OCI-M1 (cell line): ENCODE data around the gene GTF2A2.
"Not testable (repeated sequence)": the region's sequence is repeated elsewhere in the genome, so short reads cannot be mapped to it uniquely, and the experiment has no call there.

ENCODE experiments used
- DNase-seq: peaks from one replicate; lab custom pipeline; 2025; lab: John Stamatoyannopoulos, UW

The GTF2A2 gene

DNA sequence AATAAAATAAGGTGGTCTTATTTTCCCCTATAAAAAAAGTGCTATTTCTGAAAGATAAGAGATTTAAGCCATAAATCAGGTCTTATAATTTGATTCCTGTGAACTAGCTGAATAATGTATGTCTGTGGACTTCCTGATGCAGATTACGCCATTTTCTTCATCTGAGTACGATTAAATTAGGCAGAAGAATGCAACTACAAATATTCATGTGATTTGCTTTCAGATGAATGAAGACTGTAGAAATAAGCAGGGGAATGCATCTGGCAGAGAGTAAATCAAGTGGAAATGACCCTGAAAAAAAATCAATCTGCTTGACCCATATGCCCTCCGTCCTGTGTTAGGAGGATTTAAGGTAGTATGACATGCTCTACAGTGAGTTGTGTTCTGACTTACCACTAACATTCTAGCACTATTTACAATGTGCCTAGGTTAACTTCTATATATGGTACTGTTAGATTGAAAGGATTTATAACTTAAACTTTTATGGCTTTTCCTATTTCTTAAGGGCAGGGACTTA, 17.1 kb upstream of the GTF2A2 start:
- DNase-seq: no peak

DNA sequence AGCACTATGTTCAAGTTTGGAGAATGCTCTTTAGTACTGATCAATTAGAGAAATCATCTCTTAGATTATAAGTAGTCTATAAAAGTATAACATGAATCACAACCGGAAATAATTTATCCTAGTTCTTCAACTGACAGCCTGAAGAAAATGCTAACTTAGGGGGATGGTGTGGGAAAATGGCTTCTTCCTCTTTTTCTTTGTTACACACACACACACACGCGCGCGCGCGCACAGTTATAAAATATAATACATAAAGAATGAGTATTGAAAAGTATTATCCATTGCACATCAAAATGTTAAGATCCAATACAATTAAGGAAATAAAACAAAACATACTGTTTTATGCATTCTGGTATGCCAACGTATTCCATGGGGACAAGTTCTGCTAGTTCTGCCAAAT, 11.2 kb upstream of the GTF2A2 start:
- no peak for DNase-seq

DNA sequence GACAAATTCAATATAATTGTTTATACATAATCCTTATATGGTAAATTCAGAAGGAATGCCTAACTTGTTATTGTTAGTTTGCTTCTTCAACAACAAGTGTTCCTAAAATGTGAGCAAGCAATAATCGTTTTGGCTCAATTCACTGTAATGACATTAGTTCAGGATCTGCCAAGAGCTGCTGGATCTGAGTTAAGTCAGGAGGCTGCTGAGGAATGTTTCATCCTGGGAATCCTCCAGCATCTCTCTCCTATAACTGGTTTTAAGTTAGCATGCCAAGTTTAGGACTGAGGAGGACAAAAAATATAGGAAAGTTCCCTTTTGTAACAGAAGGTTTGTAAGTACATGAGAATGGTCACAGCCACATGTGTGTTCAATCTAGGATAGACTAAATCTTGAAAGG, 4.9 kb upstream of the GTF2A2 start:
- no peak for DNase-seq

DNA sequence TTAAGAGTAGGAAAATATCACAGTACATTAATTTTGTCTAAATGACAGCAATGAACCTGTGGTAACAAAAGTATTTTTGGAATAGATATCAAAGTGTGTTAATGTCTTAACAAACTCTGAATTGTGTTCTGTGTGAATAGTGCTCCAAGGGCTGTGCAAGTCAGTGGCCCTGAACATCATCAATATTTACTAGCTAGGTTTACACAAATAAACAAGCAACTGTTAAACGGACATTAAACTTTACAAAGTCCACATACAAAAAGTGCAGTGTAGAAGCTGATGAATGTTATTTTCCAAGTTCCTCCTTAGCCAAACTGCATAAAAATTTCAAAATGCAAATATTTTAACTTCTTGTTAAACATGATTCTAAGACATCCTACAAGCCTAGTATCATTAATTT, 2.1 kb upstream of the GTF2A2 start:
- no peak for DNase-seq

DNA sequence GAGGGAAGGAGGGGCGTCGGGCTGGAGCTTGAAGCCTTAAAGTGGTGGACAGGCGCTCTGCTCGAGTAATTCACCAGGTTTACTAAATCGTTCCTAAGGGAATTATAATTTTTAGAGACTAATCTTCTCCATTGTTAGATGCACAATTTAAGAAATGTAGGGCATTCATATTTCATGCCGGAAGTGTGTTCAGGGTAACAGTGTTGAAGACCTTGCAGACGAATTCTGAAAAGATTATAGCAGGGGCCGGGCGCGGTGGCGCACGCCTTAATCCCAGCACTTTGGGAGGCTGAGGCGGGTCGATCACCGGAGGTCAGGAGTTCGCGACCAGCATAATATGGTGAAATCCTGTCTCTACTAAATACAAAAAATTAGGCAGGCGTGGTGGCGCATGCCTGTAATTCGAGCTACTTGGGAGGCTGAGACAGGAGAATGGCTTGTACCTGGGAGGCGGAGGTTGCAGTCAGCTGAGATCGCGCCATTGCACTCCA, 365 bp upstream of the GTF2A2 start:
- DNase-seq: no peak

DNA sequence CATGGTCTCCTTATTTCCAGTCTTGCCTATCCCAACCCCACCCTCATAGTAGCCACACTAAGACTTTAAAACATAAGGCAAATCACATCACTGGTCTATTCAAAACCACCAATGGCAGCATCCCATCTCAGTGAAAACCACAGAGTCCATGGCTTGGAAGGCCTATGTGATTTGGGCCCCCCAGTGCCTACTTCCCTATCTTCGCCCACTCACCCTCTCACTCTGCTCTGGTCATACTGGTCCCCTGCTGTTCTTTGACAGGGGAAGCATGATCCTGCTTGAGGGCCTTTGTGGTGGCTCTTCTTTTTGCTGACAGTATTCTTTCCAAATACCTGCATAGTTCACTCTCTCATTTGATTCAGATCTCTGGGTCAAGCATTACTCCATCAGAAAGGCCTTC, 3.3 kb downstream of the GTF2A2 start:
- no peak for DNase-seq

DNA sequence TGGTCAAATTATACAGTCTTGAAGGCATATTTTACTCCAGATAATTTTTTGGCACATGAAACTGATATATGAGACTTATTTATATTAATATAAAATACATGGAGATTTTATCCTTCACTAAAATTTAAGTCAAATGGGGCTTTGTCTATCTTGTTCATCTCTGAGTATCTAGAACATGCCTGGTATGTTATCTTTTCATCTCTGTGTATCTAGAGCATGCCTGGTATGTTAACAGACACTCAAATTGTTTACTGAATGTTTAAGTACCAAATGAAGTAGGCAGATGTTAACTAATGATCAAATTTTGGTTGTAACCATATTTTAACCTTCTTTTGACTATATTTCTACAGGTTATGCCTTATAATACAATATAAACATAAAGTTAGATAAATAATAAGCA, 7.7 kb downstream of the GTF2A2 start:
- no peak for DNase-seq

DNA sequence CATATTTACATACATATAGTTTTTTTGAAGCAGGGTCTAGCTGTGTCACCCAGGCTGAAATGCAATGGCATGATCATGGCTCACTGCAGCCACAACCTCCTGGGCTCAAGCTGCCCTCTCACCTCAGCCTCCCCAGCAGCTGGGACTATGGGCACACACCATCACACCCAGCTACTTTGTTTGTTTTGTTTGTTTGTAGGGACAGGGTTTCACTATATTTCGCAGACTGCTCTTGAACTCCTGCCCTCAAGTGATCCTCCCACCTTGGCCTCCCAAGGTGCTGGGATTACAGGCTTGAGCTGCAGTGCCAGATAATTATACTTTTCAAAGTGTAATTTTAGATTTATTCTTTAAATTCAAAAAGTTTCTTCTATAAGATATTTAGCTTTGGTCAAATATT, 10.2 kb downstream of the GTF2A2 start:
- DNase-seq: no peak

DNA sequence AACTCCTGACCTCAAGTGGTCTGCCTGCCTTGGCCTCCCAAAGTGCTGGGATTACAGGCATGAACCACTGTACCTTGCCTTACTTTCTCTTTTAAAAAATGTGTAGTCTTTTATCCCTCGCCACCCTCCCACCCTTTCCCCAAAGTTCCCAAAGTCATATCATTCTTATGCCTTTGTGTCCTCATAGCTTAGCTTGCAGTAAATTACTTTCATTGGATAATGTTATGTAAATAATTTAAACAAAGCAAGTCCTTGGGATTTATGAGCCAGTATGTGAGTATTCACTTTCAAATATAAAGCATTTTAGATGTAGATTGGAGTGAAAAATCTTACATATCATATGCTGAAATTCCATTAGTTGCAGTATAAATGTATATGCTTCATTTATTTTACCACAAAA, 11.0 kb downstream of the GTF2A2 start:
- DNase-seq: no peak

DNA sequence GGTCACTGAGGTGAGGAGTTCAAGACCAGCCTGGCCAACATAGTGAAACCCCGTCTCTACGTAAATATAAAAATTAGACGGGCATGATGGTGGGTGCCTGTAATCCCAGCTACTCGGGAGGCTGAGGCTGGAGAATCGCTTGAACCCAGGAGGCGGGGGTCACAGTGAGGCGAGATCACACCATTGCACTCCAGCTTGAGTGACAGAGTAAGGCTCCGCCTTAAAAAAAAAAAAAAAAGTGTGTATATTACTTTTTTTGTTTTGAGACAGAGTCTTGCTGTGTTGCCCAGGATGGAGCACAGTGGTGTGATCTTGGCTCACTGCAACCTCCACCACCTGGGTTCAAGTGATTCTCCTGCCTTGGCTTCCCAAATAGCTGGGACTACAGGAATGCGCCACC, 11.5 kb downstream of the GTF2A2 start:
- not testable (repeated sequence) for DNase-seq

DNA sequence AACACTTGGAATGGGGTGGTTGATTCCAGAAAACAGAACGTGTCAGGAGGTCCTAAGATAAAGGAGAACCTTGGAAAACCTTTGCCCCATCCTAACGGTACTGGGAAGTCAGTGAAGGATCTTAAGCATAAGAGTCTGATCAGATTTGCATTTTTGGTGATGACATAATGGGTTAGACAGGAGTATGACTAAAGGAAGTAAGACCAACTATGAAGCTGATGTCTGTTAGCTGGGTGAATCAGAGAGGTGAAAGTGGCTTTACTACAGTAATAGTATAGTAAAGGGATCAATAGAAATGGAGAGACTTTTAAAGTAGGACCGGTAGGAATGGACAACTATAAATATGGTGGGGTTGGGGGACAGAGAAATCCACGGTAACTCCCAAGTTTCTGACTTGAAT, 12.6 kb downstream of the GTF2A2 start:
- no peak for DNase-seq

DNA sequence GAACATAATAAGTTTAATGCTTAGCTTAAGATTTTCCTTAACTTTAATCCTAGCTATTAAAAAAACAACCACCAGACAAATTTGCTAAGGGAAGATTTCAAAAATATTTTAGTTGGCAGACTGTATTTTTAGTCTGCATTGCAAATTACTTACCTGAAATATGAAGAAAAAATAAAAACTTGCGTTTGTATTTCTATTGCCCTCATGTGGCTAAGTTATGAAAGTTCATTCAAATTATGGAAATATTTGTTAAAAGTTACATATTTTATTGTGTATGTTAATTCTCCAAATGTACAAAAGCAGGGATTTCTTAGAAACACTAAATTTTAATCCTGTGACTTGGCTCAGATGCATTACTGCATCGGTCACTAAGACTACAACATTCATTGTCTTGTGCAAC, 15.0 kb downstream of the GTF2A2 start:
- DNase-seq: no peak

DNA sequence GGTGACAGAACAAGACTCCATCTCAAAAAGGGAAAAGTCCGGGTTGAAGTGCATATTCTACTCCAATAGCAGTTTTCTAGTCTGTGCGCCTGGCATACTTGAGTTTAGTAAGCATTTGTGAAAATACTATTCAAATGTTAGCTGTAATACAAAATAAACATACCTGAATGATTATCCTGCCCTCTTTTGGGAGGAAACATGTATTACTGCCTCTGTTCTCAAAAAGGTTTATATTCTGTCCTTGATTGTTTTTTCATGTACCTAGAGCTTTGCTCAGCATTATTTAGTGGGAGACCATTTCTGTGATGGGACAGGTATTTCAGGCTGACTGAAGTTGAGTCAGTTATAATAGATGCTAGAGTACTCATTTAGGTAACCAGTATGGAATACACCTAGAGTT, 19.8 kb downstream of the GTF2A2 start:
- not testable (repeated sequence) for DNase-seq

DNA sequence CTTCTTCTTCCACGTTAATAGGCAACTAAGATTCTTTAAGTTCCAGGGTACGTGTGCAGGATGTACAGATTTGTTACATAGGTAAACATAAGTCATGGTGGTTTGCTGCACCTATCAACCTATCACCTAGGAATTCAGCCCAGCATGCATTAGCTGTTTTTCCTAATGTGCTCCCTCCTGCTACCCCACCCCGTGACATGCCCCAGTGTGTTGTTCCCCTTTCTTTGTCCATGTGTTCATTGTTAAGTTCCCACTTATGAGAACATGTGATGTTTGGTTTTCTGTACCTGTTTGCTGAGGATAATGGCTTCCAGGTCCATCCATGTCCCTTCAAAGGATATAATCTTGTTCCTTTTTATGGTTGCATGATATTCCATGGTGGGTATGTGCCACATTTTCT, 21.1 kb downstream of the GTF2A2 start:
- DNase-seq: no peak

DNA sequence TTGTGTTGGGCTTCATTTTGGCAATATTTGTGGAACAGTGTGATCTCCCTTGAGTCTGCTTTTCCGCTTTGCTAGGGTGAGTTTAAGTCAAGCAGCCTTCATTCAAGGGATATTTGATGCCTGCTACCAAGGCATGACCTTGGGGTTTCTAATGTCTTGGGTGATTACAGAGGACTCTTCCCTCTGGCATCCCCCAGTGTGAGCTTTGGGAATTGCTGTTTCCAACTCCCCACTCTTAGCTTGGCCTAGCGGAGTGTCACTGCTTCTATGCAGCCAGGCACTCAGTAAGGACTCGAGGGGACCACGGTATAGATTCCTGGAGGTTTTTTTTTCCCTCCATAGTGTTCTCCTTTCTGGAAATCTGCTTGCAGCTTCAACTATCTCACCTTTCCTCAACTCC, 24.6 kb downstream of the GTF2A2 start:
- DNase-seq: peak; percentile 9

DNA sequence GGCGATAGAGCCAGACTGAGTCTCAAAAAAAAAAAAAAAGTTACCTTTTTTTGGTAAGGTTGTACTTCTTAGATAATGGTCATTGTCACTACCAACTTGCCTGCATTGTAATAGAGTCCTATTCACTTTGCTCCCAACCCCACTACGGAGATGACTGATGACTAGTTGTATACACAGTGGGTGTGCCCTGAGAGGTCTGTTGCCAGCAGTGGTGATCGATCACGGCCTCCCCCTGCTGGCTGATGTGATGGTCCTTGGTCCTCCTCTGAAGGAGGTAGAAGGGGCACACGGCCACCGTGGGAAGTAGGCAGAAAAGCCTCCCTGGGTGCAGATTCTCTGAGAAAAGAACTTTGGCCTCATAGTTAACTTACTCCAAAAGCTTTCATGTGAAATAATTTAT, 35.0 kb downstream of the GTF2A2 start:
- DNase-seq: peak; percentile 61

DNA sequence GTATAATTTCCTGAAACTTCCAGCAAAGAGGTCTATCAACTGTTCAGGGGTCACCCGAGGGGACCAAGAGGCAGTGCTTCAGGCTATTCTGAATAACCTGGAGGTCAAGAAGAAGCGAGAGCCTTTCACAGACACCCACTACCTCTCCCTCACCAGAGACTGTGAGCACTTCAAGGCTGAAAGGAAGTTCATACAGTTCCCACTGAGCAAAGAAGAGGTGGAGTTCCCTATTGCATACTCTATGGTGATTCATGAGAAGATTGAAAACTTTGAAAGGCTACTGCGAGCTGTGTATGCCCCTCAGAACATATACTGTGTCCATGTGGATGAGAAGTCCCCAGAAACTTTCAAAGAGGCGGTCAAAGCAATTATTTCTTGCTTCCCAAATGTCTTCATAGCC, 38.9 kb downstream of the GTF2A2 start:
- DNase-seq: no peak

DNA sequence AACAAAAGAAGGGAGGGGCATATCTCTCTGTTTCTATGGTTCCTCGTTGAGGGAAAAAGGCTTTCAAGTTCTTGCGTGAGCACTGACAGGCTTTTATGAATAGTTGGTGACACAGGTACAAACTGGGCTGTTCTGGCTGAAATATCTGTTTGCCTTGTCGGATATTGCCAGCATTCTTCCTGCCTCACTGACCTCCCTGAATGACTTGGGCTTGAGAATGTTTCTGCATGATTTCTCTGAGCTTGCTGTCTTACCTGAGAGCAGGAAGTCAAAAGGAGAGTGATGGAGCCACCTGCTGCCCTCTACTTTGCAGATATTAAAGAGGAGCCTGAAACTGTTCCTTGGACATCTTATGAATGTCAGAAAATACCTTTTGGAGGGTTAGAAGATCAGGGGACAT, 40.9 kb downstream of the GTF2A2 start:
- no peak for DNase-seq

DNA sequence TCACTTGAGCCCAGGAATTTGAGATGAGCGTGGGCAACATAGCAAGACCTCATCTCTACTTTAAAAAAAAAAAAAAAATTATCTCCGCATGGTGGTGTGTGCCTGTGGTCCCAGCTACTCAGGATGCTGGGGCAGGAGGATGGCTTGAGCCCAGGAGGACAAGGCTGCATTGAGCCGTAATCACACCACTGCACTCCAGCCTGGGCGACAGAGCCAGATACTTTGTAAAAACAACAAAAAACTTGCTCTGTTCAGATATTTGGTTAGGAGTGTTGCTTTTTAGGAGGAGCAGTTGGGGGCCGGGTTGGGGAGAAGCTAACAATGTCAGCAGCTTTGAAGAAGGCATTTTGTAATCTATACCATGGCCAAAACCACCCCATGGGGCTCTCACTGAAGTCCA, 41.7 kb downstream of the GTF2A2 start:
- no peak for DNase-seq

DNA sequence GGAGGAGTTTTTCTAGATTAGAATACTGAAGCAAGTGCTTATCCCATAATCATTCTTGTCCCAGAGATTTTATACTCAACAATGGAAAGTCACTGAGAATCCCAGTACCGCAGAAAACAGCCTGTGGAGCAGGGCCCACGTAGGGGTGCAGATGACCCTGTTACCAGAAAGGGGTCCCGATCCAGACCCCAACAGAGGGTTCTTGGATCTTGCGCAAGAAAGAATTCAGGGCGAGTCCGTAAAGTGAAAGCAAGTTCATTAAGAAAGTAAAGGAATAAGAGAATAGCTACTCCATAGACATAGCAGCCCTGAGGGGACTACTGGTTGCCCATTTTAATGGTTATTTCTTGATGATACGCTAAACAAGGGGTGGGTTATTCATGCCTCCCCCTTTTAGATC, 43.2 kb downstream of the GTF2A2 start:
- no peak for DNase-seq

DNA sequence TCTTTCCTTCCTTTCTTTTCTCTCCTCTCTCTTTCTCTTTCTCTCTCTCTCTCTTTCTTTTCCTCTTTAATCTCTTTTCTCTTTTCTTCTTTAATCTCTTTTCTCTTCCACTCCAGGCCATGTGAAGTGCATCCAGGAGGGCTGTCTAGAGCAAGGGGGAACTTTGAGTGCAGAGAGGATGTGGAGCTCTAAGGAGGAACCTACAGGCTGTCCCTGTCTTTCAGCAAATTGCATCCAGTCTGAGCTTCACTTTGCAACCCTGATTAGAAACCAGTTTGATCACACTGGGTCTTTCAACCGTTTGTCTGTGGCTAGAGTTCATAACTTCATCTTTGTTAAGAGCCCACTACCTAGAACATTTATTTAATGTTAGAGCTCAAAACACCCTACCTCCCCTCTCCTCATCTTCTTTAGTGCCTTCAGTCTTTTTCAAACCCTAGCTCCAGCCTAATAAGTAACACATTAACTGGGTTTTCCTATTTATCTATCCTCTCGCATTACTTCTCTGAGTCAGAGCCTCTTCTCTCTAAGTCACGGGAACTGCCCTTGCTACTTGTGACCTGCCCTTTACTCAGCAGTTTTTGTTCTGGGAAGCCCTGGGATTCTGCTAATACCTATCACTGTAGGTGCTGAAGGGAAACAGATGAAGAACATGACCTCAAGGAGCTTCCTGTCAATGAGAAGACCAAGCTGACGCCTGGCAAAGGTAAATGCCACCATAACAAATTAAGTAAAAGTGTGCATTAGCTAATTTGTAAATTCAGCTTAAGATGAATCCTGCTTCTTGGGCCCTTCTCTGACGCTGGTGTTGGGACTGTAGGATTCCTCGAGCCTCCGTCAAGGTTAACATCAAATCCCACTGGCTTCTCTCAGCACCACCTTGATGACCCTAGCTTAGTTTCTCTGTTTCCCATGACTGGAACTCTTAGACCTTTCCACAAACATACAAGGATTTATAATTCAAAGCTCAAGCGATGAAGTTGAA, 45.7 kb downstream of the GTF2A2 start, which contains the start of gene GCNT3:
Gene GCNT3, plus strand, starts transcription at position 508 of the 985 bp plus-strand sequence. CDS start 6,456 bp downstream, outside the sequence.
- peak; percentile 37 for DNase-seq

DNA sequence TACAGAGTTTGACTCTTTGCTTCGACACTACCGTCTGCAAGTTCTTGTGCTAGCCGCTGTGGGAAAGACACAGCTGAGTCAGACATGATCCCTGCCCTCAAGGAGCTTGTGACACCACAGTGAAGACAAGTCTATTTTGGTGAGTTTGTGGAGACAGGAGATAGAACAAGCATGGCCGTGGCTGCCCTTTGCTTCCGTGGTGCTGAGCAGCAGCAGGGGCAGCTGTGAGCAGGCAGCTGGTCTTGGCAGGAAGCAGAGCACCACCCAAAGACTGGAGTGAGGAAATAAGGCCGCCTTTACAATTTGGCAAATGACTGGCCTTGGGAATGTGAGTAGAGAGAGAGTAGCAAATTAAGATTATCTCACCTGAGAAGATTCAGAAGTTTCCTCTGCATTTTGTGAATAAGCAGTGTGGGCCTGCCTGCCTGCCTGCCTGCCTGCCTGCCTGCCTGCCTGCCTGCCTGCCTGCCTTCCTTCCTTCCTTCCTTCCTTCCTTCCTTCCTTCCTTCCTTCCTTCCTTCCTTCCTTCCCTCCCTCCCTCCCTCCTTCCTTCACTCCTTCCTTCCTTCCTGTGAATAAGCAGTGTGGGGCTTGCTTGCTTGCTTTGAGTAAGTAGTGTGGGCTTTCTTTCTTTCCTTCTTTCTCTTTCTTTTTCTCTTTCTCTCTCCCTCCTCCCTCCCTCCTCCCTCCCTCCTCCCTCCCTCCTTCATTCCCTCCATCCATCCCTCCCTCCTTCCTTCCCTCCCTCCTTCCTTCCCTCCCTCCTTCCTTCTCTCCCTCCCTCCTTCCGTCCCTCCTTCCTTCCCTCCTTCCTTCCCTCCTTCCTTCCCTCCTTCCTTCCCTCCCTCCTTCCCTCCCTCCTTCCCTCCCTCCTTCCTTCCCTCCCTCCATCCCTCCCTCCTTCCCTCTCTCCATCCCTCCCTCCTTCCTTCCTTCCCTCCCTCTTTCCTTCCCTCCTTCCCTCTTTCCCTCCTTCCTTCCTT, 47.3 kb downstream of the GTF2A2 start:
- no peak for DNase-seq
